ENCODE results near the gene EVI5.

Gene EVI5

DNA sequence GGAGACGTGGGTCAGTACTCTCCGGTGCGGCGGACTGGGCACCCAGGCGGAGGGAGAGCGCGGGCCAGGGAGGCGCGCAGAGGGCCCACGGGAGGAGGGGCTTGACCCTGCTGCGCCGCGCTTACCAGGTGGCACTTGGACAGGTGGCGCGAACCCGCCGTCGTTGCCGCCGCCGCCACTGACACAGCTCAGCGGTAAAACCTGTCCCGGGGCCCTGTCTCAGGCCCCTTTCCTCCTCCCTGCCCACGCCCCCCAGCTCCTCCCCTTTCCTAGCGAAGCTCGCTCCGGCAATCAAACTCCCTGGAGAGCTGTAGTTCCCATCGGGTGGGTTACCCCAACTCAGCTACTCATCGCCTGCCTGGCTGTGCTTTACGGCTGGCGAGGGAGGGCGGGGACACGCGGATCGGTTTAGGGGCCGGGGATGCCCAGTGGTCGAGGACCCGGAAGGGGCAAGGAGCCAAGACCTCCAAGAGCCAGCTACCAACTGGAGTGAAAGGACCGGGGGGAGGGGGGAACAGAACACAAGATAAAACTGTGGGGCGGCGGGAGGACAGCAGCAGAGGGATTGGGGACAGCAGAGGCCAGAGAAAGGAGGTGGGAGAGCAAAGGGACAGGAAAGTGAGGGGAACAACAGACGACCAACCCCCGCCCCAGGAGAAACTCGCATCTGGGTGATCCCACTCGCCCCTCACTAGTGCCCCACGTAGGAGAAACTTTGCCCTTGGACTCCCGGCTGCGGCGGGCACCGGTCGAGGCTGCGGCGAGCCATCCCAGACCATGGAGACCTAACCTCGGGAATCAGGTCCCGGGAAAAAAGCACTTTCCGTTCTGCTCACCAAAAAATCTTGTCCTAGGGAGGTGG is 301.1 kb downstream of the EVI5 start:
- DNase-seq (ENCODE audit: low spot score), result no peak

DNA sequence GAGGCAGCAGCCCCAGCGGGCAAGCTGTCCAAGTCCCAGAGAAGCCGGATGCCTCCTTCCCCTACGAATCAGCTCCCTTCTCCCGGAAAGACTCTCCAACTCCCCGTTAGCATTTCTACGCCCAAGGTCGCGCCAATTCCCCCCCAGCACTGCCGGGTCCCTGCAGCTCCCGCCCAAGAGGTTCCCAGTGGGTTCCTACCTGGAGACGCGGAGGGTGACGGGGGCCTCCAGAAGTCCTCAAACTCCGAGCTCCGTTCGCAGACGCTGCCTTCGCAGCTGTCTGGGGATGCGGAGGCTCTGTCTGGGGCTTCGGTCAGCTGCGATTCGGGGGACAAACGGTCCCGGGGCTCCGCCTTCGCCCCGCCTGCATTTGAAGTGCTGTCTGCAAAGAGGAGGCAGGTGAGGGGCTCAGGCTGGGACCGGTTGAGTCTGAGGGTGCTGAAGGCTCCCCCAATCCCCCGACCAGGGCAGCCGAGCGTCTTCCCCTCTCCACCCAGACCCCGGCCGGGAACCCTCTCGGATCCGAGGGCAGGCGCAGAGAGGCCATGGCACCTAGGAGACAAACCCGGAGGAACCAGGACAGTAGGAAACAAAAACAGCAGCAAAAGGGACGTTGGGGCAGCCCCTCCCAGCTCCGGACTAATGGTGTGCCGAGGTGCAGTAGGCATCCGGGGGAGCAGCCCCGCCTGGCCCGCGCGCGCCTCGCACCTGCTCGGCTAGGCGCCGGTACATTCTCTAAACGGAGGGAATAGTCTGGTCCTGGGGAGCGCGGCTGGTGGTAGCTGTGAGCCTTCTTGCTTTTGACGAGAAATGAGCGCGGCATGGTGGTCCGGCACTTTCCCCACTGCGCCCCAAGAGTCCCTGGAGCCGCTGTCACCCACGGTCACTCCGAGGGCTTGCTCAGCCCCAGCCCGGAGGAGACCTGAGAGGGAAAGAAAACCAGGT is 302.0 kb downstream of the EVI5 start:
- no peak for DNase-seq (ENCODE audit: low spot score)

DNA sequence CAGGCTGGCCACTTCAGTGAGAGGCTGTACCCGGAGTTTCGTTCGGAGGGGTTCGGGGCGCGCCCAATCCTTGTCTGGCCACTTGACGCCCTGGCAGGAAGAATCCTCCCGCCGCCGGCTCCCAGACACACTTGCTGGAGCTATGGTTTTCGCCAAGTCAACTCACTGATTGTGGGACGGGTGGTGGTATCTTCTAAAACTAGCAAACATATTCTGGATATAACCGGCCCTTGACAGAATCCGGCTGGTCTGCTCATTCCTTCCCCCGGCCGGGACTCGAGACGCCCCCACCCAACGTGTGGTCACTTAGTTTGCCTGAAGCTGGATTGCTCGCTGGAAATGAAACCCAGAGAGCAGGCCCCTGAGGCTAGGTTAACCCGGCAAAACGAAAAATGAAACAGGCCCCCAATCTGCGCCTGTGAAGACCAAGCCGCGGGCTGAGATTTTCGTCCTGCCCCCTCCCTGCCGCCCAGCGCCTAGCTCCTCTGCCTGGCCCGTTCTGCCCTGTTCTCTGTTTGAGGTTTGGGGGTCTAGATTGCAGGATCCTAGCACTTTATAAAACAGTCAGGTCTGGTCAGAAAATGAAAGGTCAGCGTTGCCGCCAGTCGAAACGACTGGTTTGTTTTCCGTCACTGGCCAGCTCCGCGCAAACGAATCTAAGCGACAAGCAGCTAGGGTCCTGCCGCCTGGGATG is 302.8 kb downstream of the EVI5 start:
- DNase-seq (ENCODE audit: low spot score), result no peak

DNA sequence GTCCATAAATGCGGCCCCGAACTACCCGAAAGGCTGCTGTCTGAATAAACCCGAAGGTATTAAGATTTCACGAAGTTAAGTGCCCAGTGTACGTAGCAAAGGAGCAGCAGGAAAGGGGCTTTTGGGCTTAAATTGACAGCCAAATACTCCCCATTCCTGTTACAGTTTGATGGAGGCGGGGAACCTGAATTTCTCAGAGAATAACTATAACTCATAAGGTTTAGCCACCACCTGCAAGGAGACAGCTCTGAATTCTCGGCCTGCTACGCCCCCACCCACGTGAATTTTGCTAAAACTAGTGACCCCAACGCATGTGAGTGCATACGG is 303.3 kb downstream of the EVI5 start:
- no peak for DNase-seq (ENCODE audit: low spot score)

DNA sequence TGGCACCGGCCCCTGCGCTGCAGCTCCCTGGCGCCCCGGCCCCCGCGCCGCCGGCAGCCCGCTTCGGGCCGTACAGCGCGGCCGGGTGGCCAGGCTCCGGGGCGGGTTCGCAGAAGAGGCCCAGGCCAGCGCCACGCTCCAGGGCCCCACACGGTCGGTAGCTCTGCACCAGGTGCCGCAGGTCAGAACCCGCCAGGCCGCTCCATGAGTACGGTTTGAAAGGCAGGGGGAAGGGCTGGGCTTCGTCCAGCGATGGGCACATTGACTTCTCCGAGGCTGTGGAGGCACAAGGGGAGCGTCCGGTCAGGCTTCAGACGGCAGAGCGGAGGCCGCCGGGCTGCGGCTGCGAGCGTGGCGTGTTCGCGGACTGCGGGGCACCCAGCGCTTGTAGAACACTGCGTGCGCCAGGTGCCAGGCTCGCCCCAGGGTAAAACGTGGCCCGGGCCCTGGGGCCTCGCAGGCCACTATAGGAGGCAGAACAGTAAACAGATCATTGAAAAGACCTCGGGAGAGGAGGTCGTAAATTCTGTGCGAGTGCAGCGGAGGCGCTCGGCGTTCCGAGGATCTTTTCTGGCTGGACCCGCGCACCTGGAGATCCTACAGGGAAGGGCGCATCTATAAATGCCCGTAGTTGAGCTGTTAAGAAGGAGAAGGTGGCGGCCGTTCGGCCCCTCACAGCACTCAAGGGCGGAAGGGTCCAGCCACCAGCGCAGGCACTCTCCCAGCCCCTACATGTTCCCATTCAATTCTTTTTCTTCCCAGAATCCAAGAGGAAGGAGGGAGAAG is 303.9 kb downstream of the EVI5 start:
- DNase-seq (ENCODE audit: low spot score), result no peak

DNA sequence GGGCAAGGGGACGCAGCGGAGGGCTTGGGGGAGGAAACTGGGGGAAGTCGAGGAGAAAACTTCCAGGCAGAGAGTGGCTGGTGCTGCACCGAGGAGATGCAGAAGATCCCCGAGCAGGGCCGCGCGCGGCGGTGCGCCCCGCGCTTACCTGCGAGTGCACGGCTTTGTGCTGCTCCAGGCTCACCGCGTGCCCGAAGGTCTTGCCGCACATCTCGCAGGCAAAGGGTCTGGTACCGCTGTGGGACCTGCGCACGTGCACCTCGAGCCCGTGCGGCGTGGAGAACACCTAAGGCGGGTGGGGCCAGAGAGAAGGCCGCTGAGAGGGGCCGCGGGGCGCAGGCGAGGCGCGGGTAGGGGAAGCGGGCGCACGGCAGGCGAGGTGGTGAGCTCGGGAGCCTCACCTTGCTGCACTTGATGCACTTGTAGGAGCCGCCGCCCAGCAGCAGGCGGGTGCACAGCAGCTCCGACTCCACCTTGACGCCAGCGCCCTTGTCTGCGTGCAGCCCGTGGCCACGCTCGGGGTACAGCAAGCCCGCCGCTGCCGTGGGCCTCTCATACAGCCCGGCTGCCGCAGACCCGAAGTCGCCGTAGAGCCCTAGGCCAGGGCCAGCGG is 304.6 kb downstream of the EVI5 start:
- no peak for DNase-seq (ENCODE audit: low spot score)

DNA sequence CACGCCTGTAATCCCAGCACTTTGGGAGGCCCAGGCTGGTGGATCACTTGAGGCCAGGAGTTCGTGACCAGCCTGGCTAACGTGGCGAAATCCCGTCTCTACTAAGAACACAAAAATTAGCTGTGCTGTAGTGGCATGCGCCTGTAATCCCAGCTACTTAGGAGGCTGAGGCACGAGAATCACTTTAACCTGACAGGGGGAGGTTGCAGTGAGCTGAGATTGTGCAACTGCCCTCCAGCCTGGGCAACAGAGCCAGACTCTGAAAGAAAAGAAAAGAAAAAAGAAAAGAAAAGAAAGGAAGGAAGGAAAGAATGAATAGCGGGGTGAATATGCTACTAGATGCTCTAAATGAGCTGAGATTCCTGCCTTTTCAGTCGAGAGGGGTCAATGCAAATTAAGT is 305.3 kb downstream of the EVI5 start:
- DNase-seq (ENCODE audit: low spot score), result no peak

DNA sequence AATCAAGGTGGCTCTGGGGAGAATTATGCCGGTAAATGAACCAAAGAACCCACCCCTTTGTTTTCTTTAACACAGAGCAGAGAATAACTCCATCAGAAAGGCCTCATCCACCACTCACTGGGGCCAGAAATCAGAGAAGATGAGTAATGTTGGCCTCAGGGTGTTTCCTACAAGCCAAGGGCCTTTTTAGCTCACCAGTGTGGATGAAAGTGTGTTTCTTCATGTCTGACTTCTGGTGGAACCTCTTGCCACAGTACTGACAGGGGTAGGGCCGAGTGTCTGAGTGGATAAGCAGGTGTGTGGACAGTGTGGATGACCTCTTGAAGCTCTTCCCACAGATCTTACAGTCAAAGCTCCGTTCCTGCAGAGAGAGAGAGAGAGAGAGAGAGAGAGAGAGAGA is 306.5 kb downstream of the EVI5 start:
- DNase-seq (ENCODE audit: low spot score), result no peak

DNA sequence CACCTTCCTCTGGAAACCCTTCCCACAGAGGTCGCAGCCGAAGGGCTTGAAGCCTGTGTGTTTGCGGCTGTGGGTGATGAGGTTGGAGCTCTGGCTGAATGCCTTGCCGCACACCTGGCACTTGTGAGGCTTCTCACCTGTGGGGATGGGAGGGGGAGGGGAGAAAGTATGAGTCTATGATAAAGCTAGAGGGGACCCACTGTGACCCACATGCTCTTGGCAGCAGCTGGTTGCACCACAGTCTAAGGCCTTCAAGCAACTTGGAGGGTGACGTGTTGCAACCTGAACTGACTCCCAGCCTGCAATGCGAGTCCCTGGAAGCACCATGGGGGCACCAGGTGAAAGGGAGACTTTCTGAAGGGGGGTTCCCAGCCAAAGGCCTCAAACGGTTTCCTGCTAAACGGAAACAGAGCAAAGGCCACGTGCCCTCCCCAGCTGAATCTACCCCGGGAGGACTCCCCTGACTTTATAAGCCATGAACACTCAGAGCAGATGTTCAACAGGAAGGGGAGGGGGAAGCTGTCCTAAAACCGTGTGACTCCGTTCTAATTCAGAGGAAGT is 308.8 kb downstream of the EVI5 start:
- no peak for DNase-seq (ENCODE audit: low spot score)

DNA sequence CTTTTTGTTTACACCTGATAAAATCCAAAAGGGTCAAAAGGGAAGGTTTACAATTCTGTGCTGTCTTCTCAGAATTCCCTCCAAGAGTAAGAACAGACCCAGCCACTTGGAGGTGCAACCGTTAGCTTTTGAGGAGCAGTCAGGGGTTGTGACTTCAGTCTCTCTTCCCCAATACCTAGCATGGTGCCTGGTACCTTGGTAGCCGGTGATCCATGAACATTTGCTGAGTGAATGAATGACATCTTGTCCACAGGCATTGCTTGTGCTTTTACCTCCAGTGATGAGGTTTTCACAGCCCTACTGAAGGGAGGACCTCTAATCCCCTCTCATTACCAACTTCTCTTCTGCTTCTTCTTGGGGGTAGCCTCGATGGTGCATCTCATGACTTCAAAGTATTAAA is 309.9 kb downstream of the EVI5 start:
- DNase-seq (ENCODE audit: low spot score), result no peak

DNA sequence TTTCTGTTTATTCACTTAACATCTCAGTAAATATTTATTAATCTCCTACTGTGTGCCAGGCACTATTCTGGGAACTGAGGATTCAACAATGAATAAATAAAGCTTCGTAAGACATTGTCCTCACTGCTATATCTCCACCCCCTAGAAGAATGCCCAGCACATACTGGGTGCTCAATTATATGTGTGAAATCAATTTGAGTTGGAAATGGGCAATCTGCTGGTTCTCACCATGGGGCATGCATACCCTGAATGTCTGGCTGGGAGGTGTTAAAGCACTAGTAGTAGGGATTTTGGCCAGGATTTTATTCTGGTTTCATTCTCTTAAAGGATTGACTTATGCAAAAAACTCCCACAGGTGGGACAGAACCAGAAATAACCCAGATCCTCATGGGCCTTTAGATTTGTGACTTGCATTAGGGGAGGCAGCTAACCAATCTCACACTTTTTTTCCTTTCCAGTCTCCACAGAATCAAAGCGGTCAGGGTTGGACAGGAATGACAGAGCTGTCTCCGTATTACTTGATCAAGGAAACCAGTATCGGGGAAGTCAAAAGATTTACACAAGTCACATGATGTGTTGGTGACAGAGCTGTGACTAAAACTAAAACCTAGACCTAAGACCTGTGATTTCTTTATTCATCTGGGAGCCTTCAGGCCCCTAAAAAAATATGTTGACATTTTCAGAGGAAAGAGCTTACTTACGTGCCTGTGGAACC is 311.0 kb downstream of the EVI5 start:
- DNase-seq (ENCODE audit: low spot score), result no peak

DNA sequence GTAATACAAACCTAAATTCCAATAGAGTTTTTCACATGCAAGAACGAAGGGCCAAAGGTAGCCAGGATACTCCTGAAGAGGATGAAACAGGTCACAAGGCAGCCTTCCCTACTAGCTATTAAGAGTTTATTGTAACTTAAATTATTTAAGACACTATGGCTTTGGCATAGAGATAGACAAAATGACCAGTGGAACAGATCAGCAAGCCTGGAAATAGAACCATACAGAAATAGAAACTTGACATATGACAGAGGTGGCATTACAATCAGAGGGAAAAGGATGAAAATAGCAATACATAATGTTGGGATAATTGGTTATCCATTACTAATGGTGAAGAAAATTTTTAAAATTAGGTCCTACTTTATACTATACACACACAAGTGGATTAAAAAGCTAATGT is 314.7 kb downstream of the EVI5 start:
- no peak for DNase-seq (ENCODE audit: low spot score)

DNA sequence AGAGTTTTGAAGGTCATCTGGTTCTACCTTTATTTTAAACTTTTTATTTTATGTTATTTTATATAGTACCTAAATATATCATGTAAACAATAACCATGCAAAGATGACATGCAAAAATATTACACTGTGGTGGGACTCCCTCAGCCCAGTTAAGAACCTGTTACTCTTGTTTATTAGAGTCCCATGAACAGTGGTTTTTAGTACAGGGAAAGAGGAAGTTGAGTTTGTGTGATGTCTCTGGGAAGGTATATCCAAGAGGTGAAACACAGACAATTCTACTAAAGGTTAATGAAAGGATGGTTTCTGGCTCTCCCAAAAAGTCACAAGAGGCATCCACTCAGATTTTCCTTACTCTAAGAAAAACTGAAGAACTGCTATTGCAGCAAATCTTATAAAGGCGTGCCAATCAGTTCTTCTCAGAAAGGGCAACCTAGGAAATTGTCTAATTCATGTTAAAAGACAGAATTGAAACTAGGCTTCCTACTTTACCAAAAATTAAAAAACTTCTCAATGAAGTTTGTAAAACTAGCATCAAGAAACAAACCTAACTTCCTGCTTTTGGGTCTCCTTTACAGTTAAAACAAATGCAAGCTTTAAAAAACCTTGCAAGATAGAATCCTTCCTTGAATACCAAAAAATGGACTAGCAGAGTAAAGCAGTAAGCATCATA is 318.1 kb downstream of the EVI5 start:
- no peak for DNase-seq (ENCODE audit: low spot score)

DNA sequence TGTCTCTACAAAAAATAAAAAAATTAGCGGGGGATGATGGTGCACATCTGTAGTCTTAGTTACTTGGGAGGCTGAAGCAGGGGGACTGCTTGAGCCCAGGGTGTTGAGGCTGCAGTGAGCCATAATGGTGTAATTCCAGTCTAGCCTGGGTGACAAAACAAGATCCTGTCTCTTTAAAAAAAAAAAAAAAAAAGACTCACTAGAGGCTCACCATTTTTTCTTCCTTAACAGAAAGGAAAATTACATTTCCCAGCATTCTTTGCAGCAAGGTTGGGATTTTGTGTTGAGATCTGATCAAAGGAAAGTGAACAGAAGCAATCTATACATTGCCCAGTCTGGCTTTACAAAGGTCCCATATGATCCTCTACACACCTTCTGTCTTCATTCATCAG is 319.7 kb downstream of the EVI5 start:
- DNase-seq (ENCODE audit: low spot score), result no peak

DNA sequence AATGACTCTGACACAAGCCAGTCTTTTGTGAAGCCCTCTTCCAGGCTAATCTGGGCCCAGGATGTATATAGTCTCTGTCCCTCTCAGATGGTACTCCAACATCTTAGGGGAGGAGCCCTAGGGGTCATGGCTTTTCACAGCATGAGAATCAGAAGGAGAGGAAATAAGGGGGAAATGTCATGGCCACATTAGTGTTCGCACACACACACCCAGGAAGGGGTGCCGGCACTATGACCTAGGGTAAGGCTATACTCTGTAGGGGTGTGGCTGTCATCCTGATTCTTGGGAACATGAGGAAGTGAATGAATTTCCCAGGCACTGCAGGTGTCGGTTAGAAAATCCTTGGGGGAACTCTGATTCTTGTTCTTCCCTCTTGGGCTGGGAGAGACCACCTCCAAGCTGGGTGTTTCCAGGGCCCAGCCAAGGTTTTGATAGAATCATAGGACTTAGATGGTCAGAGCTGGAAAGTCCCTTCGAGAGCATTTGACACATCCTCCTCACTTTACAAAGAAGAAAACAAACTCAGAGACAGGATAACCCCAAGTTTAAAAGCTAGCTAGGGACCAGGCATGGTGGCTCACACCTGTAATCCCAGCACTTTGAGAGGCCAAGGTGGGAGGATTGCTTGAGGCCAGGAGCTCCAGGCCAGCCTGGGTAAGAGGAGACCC is 320.2 kb downstream of the EVI5 start:
- DNase-seq (ENCODE audit: low spot score), result no peak

DNA sequence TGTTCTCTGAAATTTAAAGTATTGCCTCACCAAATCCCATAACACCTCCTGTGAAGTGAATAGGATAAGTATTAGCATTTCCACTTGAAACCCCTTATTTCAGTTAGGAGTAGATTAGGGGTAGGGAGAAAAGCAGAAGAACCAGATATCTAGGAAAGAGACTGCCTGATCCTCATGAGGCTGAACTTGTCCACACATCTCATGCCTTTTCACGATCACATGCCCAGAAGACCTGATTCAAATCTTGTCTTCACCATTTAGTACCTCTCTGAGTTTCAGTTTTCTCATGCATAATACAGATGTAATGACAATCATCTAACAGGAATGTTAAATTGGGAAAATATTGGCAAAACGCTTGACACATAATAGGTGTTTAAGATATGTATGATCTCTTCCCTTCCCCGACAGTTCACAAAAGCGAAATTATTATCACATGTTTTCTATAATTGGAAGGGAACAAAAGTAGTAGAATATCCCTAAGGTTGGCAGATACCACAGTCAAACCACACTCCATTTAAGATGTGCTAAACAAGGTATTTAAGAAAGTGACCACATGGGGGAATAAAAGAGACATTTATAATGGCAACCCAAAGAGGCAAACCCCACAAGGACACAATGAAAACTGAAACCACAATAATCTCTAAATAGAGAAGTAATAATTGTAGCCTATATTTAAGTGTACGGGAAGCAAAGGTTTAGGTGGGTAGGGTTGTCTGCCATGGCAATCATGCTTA is 323.4 kb downstream of the EVI5 start:
- DNase-seq (ENCODE audit: low spot score), result no peak

DNA sequence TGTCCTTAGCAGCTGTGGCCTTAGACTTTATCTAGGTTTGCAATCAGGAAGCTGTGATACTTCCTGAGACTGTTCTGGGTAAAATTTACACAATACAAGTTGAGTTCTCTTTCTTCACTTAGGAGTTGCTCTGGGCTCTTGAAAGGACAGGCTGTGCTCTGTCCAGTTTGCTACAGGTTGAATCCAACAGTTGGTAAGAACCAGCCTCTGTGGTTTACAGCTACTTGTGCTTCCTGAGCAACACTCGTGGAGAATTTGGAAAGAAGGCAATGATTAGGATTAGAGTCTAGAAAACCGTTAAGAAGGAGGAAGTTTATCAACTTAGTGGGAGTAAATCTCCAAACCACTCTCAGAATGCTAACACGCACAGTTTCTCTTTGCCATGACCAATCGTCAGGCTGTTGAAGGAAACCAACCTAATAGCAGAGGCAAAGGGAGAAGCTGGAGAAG is 325.0 kb downstream of the EVI5 start:
- DNase-seq (ENCODE audit: low spot score), result peak; percentile 53
